ENCODE measurements around the gene RAD52.

Gene RAD52

GRCh38 chr12:977156-977555 is 27.7 kb upstream of the RAD52 start:
- Histone ChIP-seq H3K9me3 (ENCODE audit: control insufficient read depth, low read length) (no peaks in the 10 kb centered on the region), H3K4me2 (ENCODE audit: low read length) (no peak overlapping the region), H3K36me3 (ENCODE audit: control insufficient read depth, insufficient read depth, low read length) (no peaks in the 10 kb centered on the region), H3K4me3 (ENCODE audit: low read depth, low read length) (no peak overlapping the region), H3K79me2 (no peaks in the 10 kb centered on the region), H3K9ac (no peak overlapping the region), H3K4me1 (no peaks in the 10 kb centered on the region), H2AFZ (no peak overlapping the region), H3K27me3 (ENCODE audit: control insufficient read depth, insufficient read depth, low read length) (no peaks in the 10 kb centered on the region), H3K27ac (no peak overlapping the region)
- TF ChIP-seq CTCF (IDR thresholded peaks at IDR 0.05) = no peak

GRCh38 chr12:976644-977043 is 27.1 kb upstream of the RAD52 start:
- H3K27me3 ChIP-seq (ENCODE audit: control insufficient read depth, insufficient read depth, low read length) = no peaks in the 10 kb centered on the region
- no peak overlapping the region for H3K9ac ChIP-seq
- no peaks in the 10 kb centered on the region for H3K4me1 ChIP-seq
- no peaks in the 10 kb centered on the region for H3K36me3 ChIP-seq (ENCODE audit: control insufficient read depth, insufficient read depth, low read length)
- H2AFZ ChIP-seq = no peak overlapping the region
- H3K4me2 ChIP-seq (ENCODE audit: low read length) = no peak overlapping the region
- H3K4me3 ChIP-seq (ENCODE audit: low read depth, low read length) = no peak overlapping the region
- H3K79me2 ChIP-seq = no peaks in the 10 kb centered on the region
- no peak for TF ChIP-seq CTCF (IDR thresholded peaks at IDR 0.05)
- no peak overlapping the region for H3K27ac ChIP-seq
- no peaks in the 10 kb centered on the region for H3K9me3 ChIP-seq (ENCODE audit: control insufficient read depth, low read length)

GRCh38 chr12:974271-974862 is 24.9 kb upstream of the RAD52 start:
- no peaks in the 10 kb centered on the region for H3K79me2 ChIP-seq
- H3K9me3 ChIP-seq (ENCODE audit: control insufficient read depth, low read length) = no peaks in the 10 kb centered on the region
- no peak for TF ChIP-seq CTCF (IDR thresholded peaks at IDR 0.05)
- no peak overlapping the region for H3K9ac ChIP-seq
- no peaks in the 10 kb centered on the region for H3K27me3 ChIP-seq (ENCODE audit: control insufficient read depth, insufficient read depth, low read length)
- H3K4me2 ChIP-seq (ENCODE audit: low read length) = no peak overlapping the region
- H3K4me3 ChIP-seq (ENCODE audit: low read depth, low read length) = no peak overlapping the region
- no peak overlapping the region for H2AFZ ChIP-seq
- H3K4me1 ChIP-seq = no peaks in the 10 kb centered on the region
- H3K27ac ChIP-seq = no peak overlapping the region
- H3K36me3 ChIP-seq (ENCODE audit: control insufficient read depth, insufficient read depth, low read length) = no peaks in the 10 kb centered on the region

- no peaks in the 10 kb centered on the region for H3K79me2 ChIP-seq
- no peak overlapping the region for H3K4me3 ChIP-seq (ENCODE audit: low read depth, low read length)
- H3K27me3 ChIP-seq (ENCODE audit: control insufficient read depth, insufficient read depth, low read length) = no peaks in the 10 kb centered on the region
- no peaks in the 10 kb centered on the region for H3K36me3 ChIP-seq (ENCODE audit: control insufficient read depth, insufficient read depth, low read length)
- H3K9me3 ChIP-seq (ENCODE audit: control insufficient read depth, low read length) = no peaks in the 10 kb centered on the region
- TF ChIP-seq CTCF (IDR thresholded peaks at IDR 0.05) = no peak
- H2AFZ ChIP-seq = no peak overlapping the region
- no peaks in the 10 kb centered on the region for H3K4me1 ChIP-seq
- no peak overlapping the region for H3K9ac ChIP-seq
- no peak overlapping the region for H3K27ac ChIP-seq
- H3K4me2 ChIP-seq (ENCODE audit: low read length) = no peak overlapping the region
Observed at GRCh38 chr12:971991-972390, 22.5 kb upstream of the RAD52 start.

GRCh38 chr12:969821-970220 is 20.3 kb upstream of the RAD52 start:
- H3K9ac ChIP-seq = no peak overlapping the region
- no peaks in the 10 kb centered on the region for H3K4me1 ChIP-seq
- no peak overlapping the region for H3K27ac ChIP-seq
- no peaks in the 10 kb centered on the region for H3K27me3 ChIP-seq (ENCODE audit: control insufficient read depth, insufficient read depth, low read length)
- H3K4me3 ChIP-seq (ENCODE audit: low read depth, low read length) = no peak overlapping the region
- H3K36me3 ChIP-seq (ENCODE audit: control insufficient read depth, insufficient read depth, low read length) = no peaks in the 10 kb centered on the region
- no peaks in the 10 kb centered on the region for H3K79me2 ChIP-seq
- H3K4me2 ChIP-seq (ENCODE audit: low read length) = no peak overlapping the region
- no peaks in the 10 kb centered on the region for H3K9me3 ChIP-seq (ENCODE audit: control insufficient read depth, low read length)
- TF ChIP-seq CTCF (IDR thresholded peaks at IDR 0.05) = no peak
- no peak overlapping the region for H2AFZ ChIP-seq

Measured in parathyroid adenoma (tissue), 2 donors.